Tongue (tissue), 2 donors: ENCODE results near the gene STX3. TPM values are rescaled to one million over a fixed set of nuclear protein-coding genes. Genes with fewer than 3 reads are reported as not detected.
"Not testable (repeated sequence)": the region's sequence is repeated elsewhere in the genome, so short reads cannot be mapped to it uniquely, and the experiment has no call there.

Experiments used
- DNase-seq: peaks from one replicate; pipeline ENCODE4 v3.0.0-alpha.2; 2015
- total RNA-seq: library from RNA; depleted of rRNA; stranded (reverse); fragments of >200 nt; gene quantifications from one replicate; pipeline ENCODE4 v1.2.3, GENCODE V29; 2014

Gene STX3
- total RNA-seq, 1 donor from 2014 or later, result 11.4 TPM

GRCh38 chr11:59758401-59759037, 3.3 kb downstream of the STX3 start:
- no peak for DNase-seq

DNA sequence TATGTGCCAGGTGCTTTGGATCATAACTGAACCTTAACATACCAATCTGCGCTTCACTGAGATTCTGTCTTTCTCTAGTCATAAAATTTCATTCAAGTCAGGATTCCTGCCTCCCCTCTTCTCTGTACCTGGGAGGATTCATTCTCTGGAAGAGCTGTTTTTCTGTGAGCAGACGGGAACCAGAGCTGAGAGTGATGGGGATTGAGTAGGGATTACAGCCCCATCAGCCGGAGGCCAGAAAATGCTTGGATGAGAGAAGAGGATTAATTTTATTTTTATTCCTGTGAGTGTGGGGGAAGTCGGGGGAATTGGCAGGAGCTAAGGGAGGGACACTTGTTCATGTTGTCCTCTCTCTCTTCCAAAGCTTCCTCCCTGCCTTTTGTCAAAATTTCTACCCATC, 4.7 kb downstream of the STX3 start:
- no peak for DNase-seq

- DNase-seq, result no peak
Measured at GRCh38 chr11:59760771-59761170, 5.6 kb downstream of the STX3 start.

DNA sequence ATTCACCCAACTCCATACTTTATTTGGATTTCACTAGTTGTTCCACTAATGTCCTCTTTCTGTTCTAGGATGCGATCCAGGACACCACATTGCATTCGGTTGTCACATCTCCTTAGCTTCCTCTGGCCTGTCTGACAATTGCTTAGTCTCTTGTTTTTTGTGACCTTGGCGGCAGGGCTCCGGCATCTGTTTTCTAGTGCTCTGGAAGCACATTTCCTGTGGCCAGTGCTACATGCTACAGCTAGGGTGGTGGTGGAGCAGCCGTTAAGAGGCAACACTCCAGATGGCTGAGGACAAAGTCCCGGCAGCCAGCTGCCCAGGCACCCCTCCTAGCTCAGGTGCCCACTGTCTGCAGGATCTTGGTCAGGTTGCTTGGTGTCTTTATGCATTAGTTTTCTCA, 6.8 kb downstream of the STX3 start:
- no peak for DNase-seq

DNA sequence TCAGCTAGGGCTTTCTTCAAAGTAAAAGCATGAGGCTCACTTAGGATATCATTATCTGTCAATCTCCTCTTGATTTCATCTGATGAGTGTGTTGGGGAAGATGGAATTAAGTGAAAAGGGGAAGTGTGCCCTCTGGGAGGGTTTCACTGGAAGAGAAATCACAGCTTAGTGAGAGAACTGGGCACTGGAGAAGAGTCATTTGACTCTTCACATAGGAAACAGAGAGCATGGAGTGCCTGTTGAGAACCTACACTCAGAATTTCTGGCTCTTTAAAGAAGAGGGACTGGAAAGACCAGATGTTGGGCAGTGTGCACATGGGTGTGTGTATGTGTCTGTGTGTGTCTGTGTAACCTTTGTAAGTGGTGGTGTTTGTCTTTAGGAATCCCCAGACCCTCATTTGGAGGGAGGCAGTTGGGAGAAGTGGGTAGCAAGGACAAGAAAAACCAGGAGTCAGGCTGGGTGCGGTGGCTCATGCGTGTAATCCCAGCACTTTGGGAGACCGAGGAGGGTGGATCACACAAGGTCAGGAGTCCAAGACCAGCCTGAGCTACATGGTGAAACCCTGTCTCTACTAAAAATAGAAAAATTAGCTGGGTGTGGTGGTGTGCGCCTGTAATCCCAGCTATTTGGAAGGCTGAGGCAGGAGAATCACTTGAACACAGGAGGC, 10.0 kb downstream of the STX3 start:
- peak; percentile 5 for DNase-seq

DNA sequence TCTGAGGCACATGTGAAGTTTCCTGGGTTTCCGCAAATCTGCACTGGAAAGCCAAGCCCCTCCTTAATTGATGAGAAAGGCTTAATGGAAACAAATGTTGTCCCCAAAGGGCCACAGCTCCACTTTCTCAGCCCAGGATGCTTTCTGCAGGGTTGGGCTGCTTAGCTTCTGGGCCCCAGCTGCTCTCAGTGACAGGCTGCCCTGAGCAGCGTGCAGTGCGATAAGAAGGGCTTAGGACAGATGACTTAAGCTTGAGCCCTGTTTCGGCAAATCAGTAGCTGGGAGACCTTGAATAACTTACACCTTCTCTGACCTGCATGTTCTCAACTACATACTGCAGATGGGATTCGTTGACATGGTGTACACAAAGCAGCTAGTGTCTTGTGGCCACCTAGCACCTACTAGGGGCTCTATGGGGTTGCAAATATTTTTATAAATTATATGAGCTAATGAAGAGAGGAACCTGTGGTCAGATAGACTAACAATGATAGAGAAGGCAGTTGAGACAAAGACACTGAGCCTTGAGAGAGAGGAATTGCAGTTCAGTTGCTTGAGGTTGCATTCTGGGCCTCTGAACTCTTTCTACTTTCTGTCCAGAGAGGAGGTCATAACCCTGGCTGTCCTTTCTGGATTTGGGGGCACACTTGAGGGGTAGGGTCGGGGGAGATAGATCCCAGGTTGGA, 11.5 kb downstream of the STX3 start:
- no peak for DNase-seq

DNA sequence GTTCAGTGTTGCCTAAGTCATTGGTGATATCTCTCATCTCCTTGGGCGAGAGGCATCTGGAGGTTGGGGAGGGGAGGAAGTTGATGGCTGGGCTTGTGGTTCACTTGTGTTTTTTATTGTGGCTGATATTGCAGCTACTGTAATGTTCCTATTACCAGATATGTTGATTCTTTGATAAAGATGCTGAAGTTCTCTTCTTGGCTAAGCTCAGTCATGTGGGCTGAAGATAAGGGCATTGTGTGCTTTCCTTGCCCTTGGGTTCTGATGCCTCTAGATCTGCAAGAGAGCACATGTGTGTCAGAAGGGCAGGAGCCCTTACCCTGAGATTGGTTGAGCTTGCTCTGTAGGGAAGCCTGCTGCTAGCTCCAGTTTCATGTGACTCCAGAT, 12.0 kb downstream of the STX3 start:
- no peak for DNase-seq

DNA sequence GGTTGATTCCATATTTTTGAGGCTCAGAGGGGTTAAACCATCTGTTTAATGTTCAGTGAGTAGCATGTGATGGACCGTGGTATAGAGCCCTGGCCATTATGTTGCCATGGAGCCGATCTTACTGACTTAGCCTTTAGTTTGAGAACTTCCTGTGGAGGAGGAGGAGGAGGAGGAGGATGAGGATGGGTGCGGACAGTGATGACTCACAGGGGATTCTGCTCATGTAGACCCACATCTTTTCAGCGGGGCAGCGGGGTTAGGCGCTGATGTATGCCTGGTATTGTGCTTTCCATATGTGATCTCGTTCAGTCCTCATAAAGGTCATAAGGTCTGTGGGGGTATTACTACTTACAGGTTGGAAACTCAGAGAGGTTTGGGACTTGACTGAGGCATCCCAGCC, 13.9 kb downstream of the STX3 start:
- DNase-seq, result no peak

DNA sequence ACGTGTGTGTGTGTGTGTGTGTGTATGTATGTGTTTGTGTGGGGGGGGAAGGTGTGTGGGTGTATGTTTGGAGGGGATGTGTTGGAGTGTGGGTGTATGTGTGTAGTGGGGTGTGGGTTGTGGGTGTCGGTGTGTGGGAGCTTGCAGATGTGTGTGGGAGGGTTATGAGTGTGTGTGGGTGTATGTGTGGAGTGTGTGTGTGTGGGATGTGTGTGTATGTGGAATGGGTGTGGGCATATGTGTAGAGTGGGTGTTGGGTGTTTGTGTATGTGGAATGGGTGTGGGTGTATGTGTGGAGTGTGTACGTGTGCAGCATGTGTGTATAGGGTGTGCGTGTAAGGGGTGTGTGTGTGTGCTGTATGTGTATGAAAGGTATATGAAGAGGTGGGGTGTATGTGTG, 14.7 kb downstream of the STX3 start:
- no peak for DNase-seq

DNA sequence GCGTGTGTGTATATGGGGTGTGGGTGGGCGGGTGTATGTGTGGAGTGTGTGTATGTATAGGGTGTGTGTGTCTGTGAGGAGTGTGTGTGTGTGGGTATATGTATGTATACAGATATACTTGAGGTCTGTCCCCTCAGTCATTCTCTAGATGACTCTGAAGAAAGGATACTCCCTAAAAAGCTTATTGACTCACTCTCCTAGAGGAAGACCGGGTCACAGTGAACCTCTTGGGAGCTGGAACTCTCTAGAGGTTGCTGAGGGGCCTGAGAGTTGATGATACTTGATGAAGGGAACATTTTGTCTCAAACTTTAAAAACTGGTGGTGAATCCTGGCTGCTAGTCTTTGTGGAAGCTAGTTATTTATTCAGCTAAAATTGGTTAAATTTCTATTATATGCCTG, 15.1 kb downstream of the STX3 start:
- DNase-seq, result no peak

DNA sequence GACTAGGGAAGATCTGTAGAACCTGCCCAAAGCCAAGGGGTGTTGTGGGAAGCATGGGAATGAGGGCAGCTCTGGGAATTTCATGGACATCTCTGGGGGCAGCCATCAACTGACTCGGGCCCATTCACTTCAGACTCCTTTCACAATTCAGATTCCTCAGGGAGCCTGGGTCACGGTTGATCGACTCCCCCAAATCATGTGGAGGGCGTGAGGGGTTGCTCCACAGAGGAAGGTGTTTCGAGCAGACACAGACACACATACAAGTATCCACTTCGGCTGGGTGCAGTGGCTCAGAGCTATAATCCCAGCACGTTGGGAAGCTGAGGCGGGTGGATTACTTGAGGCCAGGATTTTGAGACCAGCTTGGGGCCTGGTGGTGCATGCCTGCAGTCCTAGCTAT, 15.7 kb downstream of the STX3 start:
- no peak for DNase-seq

- DNase-seq, result no peak
Measured at GRCh38 chr11:59771605-59772004, 16.4 kb downstream of the STX3 start.

- no peak for DNase-seq
Measured at GRCh38 chr11:59773083-59773440, 17.9 kb downstream of the STX3 start.

DNA sequence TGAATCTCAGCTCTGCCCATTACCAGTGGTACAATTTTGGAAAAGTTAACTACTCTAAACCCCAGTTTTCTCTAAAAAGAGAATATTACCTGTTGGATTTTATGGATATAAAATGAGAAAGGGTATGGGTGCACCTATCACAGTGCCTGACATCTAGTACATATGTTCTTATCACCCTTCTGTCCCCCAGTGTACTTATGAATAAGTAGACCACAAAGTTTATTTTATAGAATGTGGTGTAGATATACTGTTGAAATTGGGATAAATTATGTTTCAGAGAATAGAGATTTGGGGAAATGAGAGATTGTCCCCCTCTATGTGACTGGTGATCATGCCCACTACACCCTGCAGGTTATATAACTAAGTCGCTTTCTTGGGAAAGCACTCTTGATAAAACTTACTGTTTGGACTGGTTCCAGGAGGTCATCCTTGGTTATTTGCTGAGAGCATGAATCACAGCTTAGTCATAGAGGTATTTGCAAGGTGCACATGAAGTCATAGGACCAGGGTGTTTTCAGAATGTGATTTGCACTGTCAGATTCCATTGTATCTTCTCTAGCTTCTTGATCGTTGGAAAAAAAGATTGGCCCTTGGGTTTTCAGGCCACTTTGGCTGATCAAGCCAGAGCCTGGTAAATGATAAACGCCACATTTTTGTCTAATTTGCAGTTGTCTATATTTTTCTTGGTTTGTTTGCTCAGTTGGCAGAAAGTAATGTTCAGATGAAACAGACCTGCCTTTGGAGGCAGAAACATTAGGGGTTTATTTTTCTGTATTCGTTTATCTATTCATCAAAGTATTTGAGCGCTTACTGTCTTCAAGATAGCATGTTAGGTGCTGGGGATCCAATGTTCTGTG, 21.3 kb downstream of the STX3 start:
- no peak for DNase-seq

GRCh38 chr11:59777104-59777503, 21.9 kb downstream of the STX3 start:
- no peak for DNase-seq

DNA sequence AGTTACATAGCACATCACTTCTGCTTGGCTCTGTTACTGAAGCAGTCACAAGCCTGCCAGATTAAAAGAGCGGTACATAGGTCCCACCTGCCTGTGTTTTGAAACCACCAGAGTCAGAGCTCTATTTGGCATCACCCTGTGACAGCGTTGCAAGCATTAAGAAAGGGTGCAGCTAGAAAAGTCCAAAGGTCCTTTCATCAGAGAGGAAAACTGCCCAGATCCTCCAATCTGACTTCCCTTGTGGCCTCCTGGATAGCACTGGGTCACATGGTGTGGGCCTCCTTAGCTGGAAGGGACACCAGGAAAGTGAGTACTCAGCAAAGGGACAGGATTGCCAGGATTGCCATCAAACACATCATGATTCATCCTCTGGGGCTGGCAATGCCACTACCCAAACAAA, 22.9 kb downstream of the STX3 start:
- DNase-seq, result no peak

- DNase-seq, result no peak
Measured at GRCh38 chr11:59779487-59779886, 24.3 kb downstream of the STX3 start.

DNA sequence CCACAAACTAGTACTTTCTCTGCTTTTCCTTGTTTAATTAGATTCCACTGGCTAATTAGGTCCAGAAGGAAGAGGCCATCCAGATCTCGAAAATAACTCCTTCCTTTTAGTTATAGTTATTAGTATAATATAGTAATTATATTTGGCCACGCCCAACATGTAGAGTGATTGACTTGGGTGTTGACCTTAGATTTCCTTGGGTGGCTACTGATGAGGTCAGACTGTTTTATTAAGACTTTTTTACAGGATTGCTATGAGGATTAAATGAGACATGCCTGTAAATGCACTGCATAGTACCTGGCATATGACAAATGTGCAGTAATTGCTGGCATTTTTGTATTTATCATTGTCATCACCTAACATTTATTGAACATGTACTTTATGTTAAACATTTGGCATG, 26.9 kb downstream of the STX3 start:
- DNase-seq, result no peak

DNA sequence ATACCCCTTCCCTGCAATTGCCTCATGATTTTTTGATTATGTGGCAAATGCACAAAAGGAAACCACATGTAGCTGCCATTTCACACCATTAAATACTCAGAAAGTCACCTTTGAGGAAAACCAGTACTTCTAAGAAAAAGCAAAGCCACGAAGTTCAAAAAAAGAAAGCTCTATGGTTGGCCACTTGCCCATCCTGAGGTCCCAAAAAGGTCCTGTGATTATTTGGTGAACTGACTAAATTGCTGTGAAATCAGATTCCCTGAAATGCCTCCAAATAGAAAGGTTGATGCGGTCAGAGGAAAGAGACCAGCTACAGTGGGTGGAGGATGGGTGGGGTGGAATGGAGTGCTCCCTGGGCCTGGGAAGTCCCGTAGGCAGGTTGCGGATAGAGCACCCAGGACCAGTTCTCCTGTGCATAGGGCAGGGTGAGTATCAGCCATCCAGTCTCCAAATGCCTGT, 28.5 kb downstream of the STX3 start:
- DNase-seq, result no peak

GRCh38 chr11:59784441-59784840, 29.3 kb downstream of the STX3 start:
- DNase-seq, result not testable (repeated sequence)

DNA sequence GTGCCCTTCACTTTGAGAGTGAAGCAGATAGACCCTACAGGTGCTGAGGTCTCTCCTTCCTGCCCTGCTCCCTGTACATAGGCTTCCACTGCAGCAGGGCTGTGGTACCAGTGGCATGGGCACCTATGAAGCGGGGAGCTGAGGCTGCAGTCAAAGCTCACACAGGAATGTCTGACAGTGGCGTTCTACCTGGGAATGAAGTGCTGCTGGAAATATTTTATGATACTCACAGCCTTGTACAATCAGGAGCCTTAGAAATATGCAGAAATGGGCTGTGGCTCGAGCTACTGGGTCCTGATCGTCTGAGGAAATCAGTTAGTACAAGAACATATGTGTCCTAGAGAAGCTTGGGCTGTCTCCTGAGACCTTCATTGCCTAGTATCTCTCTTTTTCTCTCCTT, 30.6 kb downstream of the STX3 start:
- DNase-seq, result no peak

- DNase-seq, result no peak
Measured at GRCh38 chr11:59787255-59787588, 32.0 kb downstream of the STX3 start.

DNA sequence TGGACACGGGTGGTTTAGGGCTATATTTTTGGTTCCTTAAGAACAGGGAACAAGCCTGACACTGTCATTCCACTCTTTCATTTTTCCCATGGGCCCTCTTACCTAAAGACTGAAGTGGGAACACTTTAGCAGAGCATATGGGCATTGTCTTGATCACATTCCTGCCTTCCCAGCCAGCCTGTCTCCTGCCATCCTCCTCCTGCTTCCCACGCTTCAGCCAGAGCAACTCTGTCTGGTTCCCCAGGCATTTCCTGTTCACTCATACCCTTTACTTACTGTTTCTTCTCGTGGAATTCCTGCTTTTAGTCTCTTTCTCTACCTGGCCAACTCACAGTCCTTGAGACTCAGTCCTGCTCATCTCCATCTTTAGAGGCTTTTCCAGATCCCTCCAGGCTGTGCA, 32.6 kb downstream of the STX3 start:
- no peak for DNase-seq
